HG02678 (cell line): ENCODE data around the gene LACTB.

Experiments used
- ATAC-seq: cut with Tn5 transposase; IDR thresholded peaks from one replicate; pipeline ENCODE4 v1.9.1; 2021; ENCODE audit warnings: mild to moderate bottlenecking, moderate library complexity; ENCODE audit not compliant: unreplicated experiment

The LACTB gene, protein sequence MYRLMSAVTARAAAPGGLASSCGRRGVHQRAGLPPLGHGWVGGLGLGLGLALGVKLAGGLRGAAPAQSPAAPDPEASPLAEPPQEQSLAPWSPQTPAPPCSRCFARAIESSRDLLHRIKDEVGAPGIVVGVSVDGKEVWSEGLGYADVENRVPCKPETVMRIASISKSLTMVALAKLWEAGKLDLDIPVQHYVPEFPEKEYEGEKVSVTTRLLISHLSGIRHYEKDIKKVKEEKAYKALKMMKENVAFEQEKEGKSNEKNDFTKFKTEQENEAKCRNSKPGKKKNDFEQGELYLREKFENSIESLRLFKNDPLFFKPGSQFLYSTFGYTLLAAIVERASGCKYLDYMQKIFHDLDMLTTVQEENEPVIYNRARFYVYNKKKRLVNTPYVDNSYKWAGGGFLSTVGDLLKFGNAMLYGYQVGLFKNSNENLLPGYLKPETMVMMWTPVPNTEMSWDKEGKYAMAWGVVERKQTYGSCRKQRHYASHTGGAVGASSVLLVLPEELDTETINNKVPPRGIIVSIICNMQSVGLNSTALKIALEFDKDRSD

DNA sequence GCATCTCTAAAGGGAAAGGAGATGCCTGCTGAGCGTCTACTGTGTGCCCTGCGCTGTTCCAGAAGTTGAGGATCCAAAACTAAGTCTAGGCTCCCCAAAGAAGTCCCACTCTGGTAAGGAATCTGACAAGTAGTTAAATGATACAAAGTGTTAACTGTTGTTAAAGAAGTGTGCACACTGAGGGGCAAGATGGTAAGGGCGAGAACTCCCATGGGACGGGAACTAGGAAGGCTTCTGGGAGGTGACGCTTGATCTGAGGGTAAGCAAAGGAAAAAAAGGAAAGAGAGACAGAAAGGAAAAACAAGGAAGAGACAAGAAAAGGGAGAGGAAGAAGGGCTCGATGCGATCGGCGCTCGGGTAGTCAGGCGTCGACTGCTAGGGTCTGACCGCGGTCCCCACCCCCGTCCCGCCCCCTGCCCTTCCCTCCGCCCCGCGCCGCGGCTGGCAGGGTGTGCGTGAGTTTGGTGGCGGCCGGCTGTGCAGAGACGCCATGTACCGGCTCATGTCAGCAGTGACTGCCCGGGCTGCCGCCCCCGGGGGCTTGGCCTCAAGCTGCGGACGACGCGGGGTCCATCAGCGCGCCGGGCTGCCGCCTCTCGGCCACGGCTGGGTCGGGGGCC lies at the start of gene LACTB:
LACTB (plus strand) TSS at position 480 of the 620 bp plus-strand sequence; CDS start at position 491, 11 bp downstream.
- ATAC-seq: peak; percentile 75

DNA sequence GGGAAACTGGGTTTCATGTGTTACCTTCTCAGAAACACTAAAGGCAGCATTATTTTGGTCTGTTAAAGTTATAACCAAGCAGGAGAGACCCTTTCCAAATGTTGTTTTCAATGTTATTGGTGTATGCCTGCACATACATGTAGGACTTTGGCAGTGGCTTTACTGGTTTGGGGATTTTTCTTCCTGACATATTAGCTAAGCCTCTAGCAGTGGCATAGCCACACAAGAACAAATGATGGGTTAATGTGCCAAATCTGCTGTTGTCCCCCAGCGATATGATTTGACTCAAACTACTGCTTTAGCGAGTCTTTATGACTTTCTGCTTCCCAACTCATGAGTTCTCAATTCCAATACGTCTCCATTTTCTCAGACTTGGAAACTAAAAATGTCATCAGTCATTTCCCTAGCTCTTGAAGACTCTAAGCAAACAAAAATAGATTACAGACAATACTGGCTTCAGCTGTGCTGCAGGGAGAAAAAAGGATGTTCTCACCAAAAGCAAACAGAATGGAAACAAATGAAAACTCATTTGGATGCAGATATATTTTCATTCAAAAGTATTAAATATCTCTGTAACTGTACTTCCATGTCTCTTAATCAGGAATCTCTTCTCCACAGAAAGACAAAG lies 49.5 kb upstream of the LACTB start:
- no peak for ATAC-seq

DNA sequence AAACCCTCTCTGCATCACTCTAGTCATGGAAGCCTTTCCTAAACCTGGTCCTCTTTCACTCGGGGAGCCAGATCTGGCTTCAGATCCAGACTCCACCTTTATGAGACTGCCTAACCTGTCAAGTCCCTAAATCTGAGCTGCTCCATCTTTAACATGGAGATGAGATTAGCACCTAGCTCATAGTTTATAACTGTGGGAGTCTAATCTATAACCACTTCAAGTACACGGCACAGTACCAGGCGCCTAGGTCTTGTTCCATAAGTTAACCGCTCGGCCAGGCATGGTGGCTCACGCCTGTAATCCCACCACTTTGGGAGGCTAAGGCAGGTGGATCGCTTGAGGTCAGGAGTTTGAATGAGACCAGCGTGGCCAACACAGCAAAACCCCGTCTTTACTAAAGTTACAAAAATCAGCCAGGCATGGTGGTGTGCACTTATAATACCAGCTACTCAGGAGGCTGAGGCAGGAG lies 48.8 kb upstream of the LACTB start:
- no peak for ATAC-seq

DNA sequence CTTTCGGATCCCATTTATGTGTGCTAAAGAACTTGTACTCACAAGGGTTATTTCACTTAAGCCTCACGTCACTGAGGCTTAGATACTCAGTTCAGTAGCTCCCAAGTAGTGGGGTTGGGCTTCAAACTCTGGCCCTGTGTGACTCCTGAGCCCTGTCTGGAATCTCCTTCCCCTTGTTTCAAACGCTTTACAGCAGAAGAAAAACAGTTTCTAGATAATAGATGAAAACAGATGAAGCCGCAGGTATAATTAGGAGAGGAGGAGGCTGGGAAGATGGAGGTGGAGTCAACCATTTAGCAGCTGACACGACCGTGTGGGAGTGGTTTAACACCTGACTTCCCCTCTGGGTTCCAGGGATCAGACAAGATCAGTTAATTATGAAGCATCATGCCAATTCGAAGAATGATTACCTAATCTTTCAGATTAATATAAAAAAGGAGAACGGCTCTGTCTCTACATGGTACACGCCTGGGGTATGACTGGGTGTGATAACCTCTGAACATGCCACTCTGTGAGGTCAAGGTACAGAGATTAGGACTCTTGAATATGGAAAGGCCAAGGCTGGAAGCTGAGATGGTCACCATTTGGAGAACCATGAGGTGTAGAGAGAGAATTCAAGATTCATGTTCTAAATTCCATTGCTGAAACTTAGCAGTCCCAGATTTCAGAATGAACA lies 48.0 kb upstream of the LACTB start:
- ATAC-seq: no peak

DNA sequence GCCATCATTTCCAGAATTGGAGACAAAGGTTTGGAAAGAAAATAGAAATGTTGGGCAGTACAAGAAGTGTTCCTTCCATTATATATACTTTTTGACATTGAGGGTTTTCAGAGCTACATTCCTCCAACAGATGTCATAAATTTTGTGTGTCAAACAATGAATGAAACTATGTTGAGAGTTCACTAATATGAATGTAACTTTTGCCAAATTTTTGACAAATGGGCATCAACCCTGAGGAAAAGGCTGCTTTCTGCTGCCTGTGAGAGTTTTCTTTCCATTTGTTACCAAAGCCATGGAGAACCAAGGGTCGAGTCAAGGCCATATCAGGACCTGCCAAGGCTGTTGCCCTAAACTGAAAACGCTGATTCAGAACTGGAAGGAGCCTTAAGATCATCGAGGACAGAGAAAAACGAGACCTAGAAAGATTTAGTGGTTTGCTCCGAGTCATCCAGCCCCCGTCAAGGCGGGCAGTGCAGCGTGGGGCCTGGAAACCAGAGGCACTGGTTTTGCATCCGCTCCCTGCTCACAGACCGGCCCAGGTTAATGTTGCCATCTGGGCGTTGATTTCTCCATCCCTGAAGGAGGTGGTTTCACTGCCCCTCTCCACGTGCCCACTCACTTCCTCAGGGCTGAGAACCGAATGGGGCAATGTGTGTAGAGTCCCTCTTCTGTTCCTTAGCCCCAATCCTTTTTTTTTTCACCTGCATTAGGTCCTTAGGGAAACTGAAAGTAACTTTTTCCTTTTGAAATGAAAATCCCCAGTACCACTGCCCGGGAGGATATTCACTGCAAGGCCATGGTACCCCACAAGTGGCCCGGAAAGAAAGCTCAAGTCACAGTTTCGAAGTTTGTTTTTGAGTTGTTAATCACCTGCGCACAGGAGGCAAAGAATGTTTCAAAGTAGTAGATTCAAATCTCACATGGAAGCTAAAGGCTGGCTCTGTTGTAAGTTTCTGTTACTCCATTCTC lies 46.4 kb upstream of the LACTB start:
- ATAC-seq: no peak

DNA sequence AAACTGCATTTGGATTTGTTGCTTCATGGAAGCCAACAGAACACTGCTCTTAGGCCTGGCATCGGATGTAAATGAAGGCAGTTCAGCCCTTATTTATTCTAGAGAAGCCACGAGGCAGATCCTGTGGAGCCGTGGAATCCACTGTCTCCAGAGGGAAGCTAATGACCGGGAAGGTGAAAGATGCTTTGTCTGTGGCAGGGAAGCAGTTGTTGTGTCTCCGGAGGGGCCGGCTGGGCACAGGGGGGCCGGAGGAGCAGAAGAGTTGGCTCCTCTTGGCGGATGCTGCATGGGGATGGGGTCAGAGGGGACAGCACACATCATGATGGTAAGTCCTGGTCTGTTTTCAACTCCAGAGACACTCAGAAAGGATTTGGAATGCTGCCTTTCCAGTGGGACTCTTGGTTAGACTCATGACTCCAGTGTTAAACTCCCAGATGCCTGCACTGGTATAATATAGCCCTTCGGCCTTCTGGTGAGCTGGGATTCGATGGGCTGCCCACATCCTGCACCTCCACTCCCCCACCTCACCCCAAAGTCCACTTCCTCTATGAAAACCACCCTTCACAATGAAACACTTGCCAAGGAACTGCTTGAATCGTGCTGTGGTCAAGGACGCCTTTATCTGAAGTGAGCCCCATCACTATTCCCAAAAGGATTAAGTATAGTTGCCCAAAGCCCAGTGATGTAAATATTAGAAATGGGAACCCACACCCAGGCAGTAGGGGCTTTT lies 45.5 kb upstream of the LACTB start:
- no peak for ATAC-seq

DNA sequence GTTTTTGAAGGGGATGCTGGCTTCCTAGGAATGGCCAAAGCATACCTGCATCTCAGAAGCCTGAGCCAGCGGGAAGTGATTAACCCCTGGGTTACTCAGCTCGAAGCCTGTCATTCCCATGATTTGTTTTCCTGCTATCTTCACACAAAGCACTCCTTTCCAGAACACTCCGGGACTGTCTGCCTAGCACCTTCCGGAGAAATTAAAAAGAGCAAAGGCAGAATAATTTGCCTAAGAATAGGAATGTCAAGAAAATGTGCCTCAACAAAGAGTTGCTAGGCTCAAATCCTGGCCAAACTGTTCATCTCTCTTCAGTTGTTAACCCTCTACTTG lies 45.0 kb upstream of the LACTB start:
- no peak for ATAC-seq

DNA sequence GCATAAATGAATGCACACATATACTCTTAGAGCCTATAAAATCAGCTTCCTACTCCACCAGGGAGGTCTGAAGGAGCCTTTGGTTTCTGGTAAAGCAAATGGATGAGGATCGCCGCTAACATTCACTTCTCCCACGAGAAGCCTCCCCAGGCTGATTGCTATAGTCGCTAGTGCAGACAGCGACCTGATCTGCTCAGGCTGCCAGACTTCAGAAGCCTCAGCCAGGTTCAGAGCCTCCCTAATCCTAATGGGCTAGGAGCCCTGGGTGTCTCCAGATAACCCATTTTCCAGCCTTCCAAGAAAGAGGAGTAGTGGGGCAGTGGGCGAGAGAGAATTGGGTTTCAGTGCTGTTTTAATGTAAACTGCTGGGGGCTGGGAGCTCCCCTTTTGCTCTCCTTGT lies 43.7 kb upstream of the LACTB start:
- no peak for ATAC-seq

DNA sequence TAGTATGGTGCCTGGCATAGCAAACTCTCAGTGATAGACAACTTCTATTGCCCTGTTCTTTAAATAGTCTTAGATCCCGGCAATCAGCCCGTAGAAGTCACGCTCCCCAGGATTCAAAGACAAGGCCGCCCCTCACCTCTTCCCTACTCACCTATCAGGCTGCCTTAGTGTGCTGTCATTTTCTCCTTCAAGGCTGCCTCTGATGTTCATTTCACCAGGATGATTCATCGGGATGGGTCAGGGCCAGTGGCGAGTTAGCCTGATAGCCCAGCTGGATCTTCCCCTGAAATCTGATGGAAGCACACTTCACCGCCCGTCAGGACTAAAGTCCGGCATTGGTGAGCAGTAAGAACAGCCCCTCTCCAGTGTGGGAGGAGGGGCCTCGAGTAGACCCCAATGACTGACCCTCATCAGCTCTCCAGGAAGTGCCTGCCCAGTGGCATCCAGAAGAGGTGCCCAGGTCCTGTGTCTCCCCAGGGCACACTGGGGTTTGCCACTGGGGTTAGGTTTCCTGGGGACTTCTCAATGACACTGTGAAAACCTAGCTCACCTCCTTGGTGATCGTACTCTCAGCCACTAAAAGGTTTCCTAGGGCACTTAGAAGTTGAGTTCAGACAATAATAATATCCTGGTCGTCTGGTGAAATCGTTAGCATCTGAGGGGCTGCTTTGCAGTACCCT lies 41.6 kb upstream of the LACTB start:
- ATAC-seq: no peak

DNA sequence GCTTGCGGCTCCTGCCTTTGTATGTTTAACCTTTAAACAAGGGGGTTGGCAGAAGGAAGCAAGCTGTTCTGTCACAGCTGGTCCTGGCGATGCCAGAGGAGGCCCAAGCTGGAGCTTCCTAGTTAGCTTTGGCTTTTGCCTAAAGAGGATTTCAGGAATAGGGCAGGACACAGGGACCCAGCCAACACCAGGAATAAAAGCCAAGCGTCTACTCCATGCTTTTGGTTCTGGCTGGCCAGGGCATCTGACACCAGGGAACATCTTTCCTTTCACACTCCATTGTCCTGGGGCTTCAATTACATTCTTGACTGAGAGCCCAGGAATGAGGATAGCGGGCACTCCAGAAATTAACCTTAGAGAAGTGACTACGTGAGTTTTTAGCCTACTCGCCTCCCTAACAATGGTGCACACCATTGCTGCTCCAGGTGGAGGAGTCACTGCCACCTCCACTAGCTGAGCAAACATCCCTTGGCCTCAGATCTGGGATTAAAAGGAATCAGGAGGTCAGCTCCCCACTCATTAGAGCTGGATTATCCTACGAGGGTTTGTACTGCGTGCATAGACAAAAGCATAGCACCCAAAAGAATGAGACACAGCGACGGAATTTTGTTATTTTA lies 40.9 kb upstream of the LACTB start:
- no peak for ATAC-seq

DNA sequence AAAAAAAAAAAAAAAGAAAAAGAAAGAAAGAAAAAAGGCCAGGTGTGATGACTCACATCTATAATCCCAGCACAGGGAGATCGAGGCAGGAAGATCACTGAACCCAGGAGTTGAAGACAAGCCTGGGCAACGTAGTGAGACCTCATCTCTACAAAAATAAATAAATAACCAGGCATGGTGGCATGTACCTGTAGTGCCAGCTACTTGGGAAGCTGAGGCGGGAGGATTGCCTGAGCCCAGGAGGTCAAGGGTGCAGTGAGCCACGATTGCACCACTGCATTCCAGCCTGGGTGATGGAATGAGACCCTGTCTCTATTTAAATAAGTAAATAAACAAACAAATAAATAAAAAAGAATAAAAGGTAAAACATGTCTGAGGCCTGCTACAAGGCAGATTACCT lies 39.3 kb upstream of the LACTB start:
- no peak for ATAC-seq

DNA sequence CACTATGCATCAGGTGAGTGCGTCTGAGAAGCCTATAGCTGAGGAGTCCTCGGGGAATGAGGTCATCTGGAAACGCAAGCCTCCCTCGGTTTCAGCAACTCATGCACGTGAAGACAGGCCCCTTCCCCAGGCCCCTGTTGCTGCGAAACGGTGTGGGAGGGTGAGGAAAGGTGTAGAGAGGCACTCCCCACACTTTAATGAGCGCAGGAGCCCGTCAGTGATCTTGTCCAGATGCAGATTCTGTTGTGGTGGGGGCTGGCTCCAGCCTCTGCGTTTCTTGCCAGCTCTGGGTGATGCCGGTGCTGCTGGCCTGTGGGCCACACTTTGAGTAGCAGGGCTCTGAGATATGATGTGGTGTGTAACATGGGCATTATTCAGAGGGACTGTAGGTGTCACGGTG lies 38.6 kb upstream of the LACTB start:
- no peak for ATAC-seq

DNA sequence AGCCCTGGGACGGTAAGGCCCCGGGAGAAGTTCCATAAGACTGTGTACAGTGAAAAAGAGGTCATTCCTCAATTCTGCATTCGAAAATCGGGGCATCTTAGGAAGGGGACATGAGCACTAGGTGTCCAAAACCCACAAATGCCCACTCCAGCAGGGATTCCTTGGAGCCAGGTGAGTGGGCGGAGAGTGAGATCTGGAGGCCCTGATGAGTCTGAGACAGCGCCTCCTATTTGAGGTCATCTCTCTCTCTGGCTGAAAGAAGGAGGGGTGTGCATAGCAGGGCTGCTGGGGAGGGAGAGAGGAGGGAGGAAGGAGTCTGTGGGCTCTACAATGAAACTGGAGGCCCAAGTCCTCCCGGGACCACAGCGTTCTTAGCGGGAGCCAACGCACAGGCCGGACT lies 38.1 kb upstream of the LACTB start:
- no peak for ATAC-seq

DNA sequence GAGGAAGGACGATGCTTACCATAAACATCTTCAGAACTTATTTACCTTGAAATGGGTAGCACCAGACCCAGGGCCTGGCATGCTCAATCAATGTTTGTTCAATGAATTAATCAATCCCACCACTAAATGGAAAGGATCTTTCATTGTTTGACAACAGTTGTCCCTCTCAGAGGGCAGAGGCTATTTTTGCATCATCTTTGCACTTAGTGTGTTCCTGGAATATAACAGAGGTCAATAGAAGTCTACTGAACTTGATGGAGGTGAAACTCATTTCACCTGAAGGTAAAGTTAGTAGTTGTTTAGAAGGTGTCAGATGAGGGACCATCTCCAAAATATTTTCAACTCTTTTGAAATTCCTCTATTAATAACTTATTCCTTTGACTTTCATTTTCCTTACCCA lies 36.9 kb upstream of the LACTB start:
- no peak for ATAC-seq

DNA sequence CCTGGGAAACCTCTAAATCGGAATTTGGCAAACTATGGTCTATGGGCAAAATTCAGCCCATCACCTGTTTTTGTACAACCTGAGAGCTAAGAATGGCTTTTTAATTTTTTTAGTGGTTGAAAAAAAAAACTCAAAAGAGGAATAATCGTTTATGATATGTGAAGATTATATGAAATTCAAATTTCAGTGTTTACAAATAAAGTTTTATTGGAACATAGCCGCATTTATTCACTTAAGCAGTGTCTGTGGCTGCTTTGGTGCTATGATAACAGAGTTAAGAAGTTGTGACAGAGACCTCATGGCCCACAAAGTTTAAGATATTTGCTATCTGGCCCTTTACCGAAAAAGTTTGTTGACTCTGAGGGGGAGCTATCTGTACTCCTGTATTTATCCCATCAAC lies 36.4 kb upstream of the LACTB start:
- ATAC-seq: no peak

DNA sequence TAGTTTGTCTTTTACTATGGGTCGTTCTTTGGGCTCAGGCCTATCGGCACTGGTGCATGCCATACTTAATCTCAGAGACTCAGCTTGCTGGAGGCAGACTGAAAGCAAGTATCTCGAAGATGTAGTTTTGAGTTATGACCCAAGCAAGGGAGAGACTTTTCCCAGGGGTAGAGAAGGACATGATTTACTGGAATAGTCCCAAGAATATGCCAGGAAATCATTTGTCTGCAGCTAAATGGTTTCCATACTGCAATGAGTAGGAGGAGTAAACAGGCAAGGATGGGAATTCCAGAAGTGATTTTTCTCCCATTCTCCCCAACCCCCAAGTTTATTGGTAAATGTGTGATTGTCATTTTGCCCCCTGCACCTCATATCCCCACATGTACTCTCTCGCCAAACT lies 35.4 kb upstream of the LACTB start:
- no peak for ATAC-seq

DNA sequence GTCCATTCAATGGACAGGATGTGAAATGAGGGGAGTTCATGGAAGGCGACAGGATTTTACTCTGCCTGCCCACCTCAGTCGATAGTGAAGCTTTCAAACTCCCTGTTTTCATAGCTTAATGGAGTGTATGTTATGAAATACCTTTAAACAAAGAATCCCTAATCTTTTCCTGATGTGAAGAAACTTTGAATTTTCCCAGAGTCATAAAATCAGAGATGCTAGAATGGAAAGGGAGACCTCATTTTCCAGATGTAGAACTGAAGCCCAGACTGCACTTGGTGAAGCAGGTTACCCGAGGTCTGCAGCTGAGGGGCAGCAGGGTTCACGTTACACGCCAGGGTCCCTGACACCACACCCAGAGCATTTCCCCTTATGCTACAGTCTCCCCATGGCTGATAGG lies 34.7 kb upstream of the LACTB start:
- no peak for ATAC-seq

DNA sequence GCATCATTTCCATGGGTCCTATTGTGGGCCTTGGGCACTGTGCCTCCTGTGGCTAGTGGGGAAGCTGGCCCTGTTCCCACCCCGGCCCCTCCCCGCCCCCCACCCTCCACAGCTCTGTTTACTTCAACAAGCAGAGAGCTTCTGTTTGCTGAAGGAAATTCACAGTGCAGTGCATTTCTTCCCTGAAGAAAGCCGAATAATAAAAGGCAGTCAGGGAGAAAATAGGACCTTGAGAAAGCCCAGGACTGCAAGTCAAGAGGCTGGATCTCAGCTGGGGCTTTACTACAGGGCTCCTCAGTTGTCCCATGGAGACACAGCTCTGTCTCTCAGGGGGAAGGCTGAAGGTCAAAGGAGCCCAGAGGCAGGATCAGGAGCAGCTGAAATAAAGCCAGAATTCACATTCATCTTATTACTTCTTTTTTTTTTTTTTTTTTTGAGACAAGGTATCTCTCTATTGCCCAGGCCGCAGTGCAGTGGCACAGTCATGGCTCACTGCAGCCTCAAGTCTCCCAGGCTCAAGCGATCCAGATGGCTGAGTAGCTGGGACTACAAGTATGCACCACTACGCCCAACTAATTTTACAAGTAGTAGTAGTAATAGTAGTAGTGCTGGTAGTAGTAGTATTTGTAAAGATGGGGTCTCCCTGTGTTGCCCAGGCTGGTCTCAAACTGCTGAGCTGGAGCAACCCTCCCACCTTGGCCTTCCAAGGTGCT lies 33.0 kb upstream of the LACTB start:
- ATAC-seq: no peak
